Lower lobe of right lung (tissue), 2 donors: ENCODE data around the gene PLIN5. TPM values are rescaled to one million over a fixed set of nuclear protein-coding genes. Genes with fewer than 3 reads are reported as not detected.
A peak's percentile ranks its signal among the peaks of the same experiment; 100 is the strongest.

ENCODE experiments used
- ATAC-seq, 2 donors: fragments of 200-7000 bp; cut with Tn5 transposase; one replicate each; pipeline ENCODE4 v1.9.1; 2020 to 2022; ENCODE audit warnings: mild to moderate bottlenecking in 2 of 2, moderate library complexity in 2 of 2
- DNase-seq: peaks from one replicate; pipeline ENCODE4 v3.0.0-alpha.2; 2020
- H3K27ac ChIP-seq: fragments of 200-600 bp; one replicate; pipeline ENCODE4 v1.8.0; 2022
- H3K27me3 ChIP-seq: fragments of 200-600 bp; one replicate; pipeline ENCODE4 v1.8.0; 2022; ENCODE audit warnings: low read depth
- H3K36me3 ChIP-seq: fragments of 200-600 bp; one replicate; pipeline ENCODE4 v1.8.0; 2022; ENCODE audit warnings: mild to moderate bottlenecking
- H3K4me1 ChIP-seq: fragments of 200-600 bp; one replicate; pipeline ENCODE4 v1.8.0; 2022
- H3K4me3 ChIP-seq: fragments of 200-600 bp; one replicate; pipeline ENCODE4 v1.8.0; 2022; ENCODE audit warnings: mild to moderate bottlenecking
- H3K9me3 ChIP-seq: fragments of 200-600 bp; one replicate; pipeline ENCODE4 v1.8.0; 2022
- CTCF ChIP-seq: fragments of 200-600 bp; IDR thresholded peaks from one replicate; pipeline ENCODE4 v1.8.0; 2022; ENCODE audit warnings: antibody characterized with exemption, mild to moderate bottlenecking
- intact Hi-C: fragments of 100-400 bp; cut with DNase I; formaldehyde crosslinking; loops from one replicate; pipeline ENCODE4 v1.11.0; 2022
- total RNA-seq: library from RNA; stranded (reverse); fragmentation: NEBNext Ultra II Directional; extraction: Animal tissue kit (Norgen Biotek cat#: 25700); gene quantifications from one replicate; pipeline ENCODE4 v1.2.1, GENCODE V29; 2021
- donor health status: DM: no; HTN: yes; CAD: no; lungs with severe emphysema.

The PLIN5 gene
- total RNA-seq, 1 donor from 2014 or later = 19.9 TPM

- Histone ChIP-seq H3K4me3 (no peak overlapping the region), H3K27ac (no peak overlapping the region), H3K4me1 (no peaks in the 10 kb centered on the region), H3K9me3 (no peaks in the 10 kb centered on the region), H3K27me3 (peaks cover 6% of the 10 kb centered on the region), H3K36me3 (peaks cover 40% of the 10 kb centered on the region)
- intact Hi-C loops = no loop called here
- TF ChIP-seq CTCF = no peak
- no peak for ATAC-seq
- no peak for DNase-seq
Measured at GRCh38 chr19:4550479-4551050, 15.5 kb upstream of the PLIN5 start.

GRCh38 chr19:4550018-4550417, 15.0 kb upstream of the PLIN5 start:
- intact Hi-C loops = no loop called here
- peaks cover 6% of the 10 kb centered on the region for H3K27me3 ChIP-seq
- H3K36me3 ChIP-seq = peaks cover 37% of the 10 kb centered on the region
- DNase-seq = no peak
- no peak for ATAC-seq
- H3K27ac ChIP-seq = no peak overlapping the region
- H3K9me3 ChIP-seq = no peaks in the 10 kb centered on the region
- no peak overlapping the region for H3K4me3 ChIP-seq
- no peaks in the 10 kb centered on the region for H3K4me1 ChIP-seq
- no peak for TF ChIP-seq CTCF

- ATAC-seq = no peak
- no peaks in the 10 kb centered on the region for H3K9me3 ChIP-seq
- intact Hi-C loops = no loop called here
- no peak for DNase-seq
- no peak overlapping the region for H3K4me3 ChIP-seq
- peaks cover 29% of the 10 kb centered on the region for H3K36me3 ChIP-seq
- H3K4me1 ChIP-seq = no peaks in the 10 kb centered on the region
- H3K27ac ChIP-seq = no peak overlapping the region
- no peak for TF ChIP-seq CTCF
- H3K27me3 ChIP-seq = peaks cover 6% of the 10 kb centered on the region
Measured at GRCh38 chr19:4548238-4548584, 13.2 kb upstream of the PLIN5 start.

- H3K36me3 ChIP-seq = peaks cover 25% of the 10 kb centered on the region
- DNase-seq = peak; percentile 77
- intact Hi-C loops = no loop called here
- no peak overlapping the region for H3K27ac ChIP-seq
- no peak overlapping the region for H3K4me3 ChIP-seq
- peak; percentile 33 for TF ChIP-seq CTCF
- no peaks in the 10 kb centered on the region for H3K4me1 ChIP-seq
- peaks cover 6% of the 10 kb centered on the region for H3K27me3 ChIP-seq
- H3K9me3 ChIP-seq = no peaks in the 10 kb centered on the region
- peak; percentile 57 to 66 for ATAC-seq
Measured at GRCh38 chr19:4547303-4548237, 12.5 kb upstream of the PLIN5 start.

GRCh38 chr19:4543842-4544647, 9.0 kb upstream of the PLIN5 start:
- no peak for TF ChIP-seq CTCF
- no peak for ATAC-seq
- no peaks in the 10 kb centered on the region for H3K4me1 ChIP-seq
- peak overlapping the region; percentile 58 for H3K27ac ChIP-seq
- peaks cover 8% of the 10 kb centered on the region for H3K36me3 ChIP-seq
- no peak for DNase-seq
- intact Hi-C loops = no loop called here
- peaks cover 6% of the 10 kb centered on the region for H3K9me3 ChIP-seq
- no peaks in the 10 kb centered on the region for H3K27me3 ChIP-seq
- no peak overlapping the region for H3K4me3 ChIP-seq
